IMR-90 (cell line): ENCODE data around the gene SLC18A3. TPM values are rescaled to one million over a fixed set of nuclear protein-coding genes. Genes with fewer than 3 reads are reported as not detected.

ENCODE experiments used
- ATAC-seq: fragments of 200-7000 bp; cut with Tn5 transposase; 2 replicates; pipeline ENCODE4 v1.9.1; 2020; ENCODE audit warnings: low read depth, mild to moderate bottlenecking, moderate library complexity
- BruUV-seq: library from RNA; stranded (reverse); fragments of 400-500 nt; replicated peaks from 2 replicates; lab custom pipeline; 2021; lab: Mats Ljungman, UMichigan
- CTCF ChIA-PET: fragments of 300-600 bp; formaldehyde crosslinking; extraction: SDS; loops from one replicate; lab custom pipeline; 2021; ENCODE audit warnings: antibody characterized with exemption; lab: Yijun Ruan, JAX
- POLR2A ChIA-PET: fragments of 300-600 bp; sonication (Branson Sonifier 250); formaldehyde crosslinking; loops from one replicate; lab custom pipeline; 2022; ENCODE audit warnings: antibody characterized with exemption; ENCODE audit not compliant: unreplicated experiment; lab: Charles Lee
- DNase-seq: peaks from one replicate; pipeline ENCODE4 v3.0.0; 2013
- H2AFZ ChIP-seq: replicated peaks from 2 replicates; pipeline ENCODE3; 2013; ENCODE audit warnings: low read length, mild to moderate bottlenecking; ENCODE audit not compliant: poor library complexity
- H2AK5ac ChIP-seq: 2 replicates; pipeline ENCODE4 v1.6.1; 2013; ENCODE audit warnings: low read depth, low read length, inconsistent platforms
- H2AK9ac ChIP-seq: replicated peaks from 2 replicates; pipeline ENCODE3; 2013; ENCODE audit warnings: mild to moderate bottlenecking, low read depth, low read length, moderate library complexity; ENCODE audit not compliant: poor library complexity
- H2BK120ac ChIP-seq: 2 replicates; pipeline ENCODE4 v1.6.1; 2013; ENCODE audit warnings: low read depth, low read length, inconsistent platforms
- H2BK15ac ChIP-seq: 3 replicates; pipeline ENCODE4 v1.6.1; 2013; ENCODE audit warnings: low read depth, low read length, inconsistent platforms
- H2BK20ac ChIP-seq: 2 replicates; pipeline ENCODE4 v1.6.1; 2013; ENCODE audit warnings: low read depth, mild to moderate bottlenecking, inconsistent platforms, low read length, moderate library complexity
- H2BK5ac ChIP-seq: 2 replicates; pipeline ENCODE4 v1.6.1; 2013; ENCODE audit warnings: mild to moderate bottlenecking, low read depth, low read length, inconsistent platforms; ENCODE audit not compliant: poor library complexity, severe bottlenecking
- H3K14ac ChIP-seq: replicated peaks from 2 replicates; pipeline ENCODE4 v1.6.1; 2013; ENCODE audit warnings: low read depth, low read length, inconsistent platforms
- H3K18ac ChIP-seq: 2 replicates; pipeline ENCODE4 v1.6.1; 2013; ENCODE audit warnings: low read depth, low read length, control low read depth
- H3K23ac ChIP-seq: 2 replicates; pipeline ENCODE4 v1.6.1; 2013; ENCODE audit warnings: low read depth, low read length, inconsistent platforms
- H3K27ac ChIP-seq: 2 replicates; pipeline ENCODE4 v1.5.1; 2013; ENCODE audit warnings: mild to moderate bottlenecking, control low read depth, low read length; ENCODE audit not compliant: insufficient read depth
- H3K27me3 ChIP-seq: 2 replicates; pipeline ENCODE4 v1.6.1; 2013; ENCODE audit warnings: low read length; ENCODE audit not compliant: control insufficient read depth, insufficient read depth
- H3K36me3 ChIP-seq: 2 replicates; pipeline ENCODE4 v1.6.1; 2013; ENCODE audit warnings: low read length, mixed read lengths; ENCODE audit not compliant: control insufficient read depth, insufficient read depth
- H3K4ac ChIP-seq: 2 replicates; pipeline ENCODE4 v1.6.1; 2013; ENCODE audit warnings: low read depth, low read length, inconsistent platforms
- H3K4me1 ChIP-seq: 2 replicates; pipeline ENCODE4 v1.6.1; 2013; ENCODE audit warnings: low read length, mixed read lengths; ENCODE audit not compliant: control insufficient read depth, insufficient read depth
- H3K4me2 ChIP-seq: 2 replicates; pipeline ENCODE4 v1.6.1; 2013; ENCODE audit warnings: low read depth, mild to moderate bottlenecking, control low read depth, low read length, moderate library complexity
- H3K4me3 ChIP-seq: 2 replicates; pipeline ENCODE4 v1.5.1; 2013; ENCODE audit warnings: low read depth, mild to moderate bottlenecking, control low read depth, low read length, moderate library complexity; ENCODE audit not compliant: insufficient read depth
- H3K56ac ChIP-seq: 2 replicates; pipeline ENCODE4 v1.6.1; 2013; ENCODE audit warnings: low read length, inconsistent platforms; ENCODE audit not compliant: insufficient read depth; ENCODE audit errors: extremely low read depth
- H3K79me1 ChIP-seq, 2 experiments: 2 replicates each; pipeline ENCODE4 v1.6.1; 2013; ENCODE audit warnings: low read length in 2 of 2, inconsistent platforms in 1 of 2, low read depth in 1 of 2
- H3K9ac ChIP-seq: 2 replicates; pipeline ENCODE4 v1.6.1; 2013; ENCODE audit warnings: low read depth, low read length, control low read depth
- H3K9me1 ChIP-seq: 2 replicates; pipeline ENCODE4 v1.6.1; 2013; ENCODE audit warnings: low read length, inconsistent platforms; ENCODE audit not compliant: insufficient read depth
- H3K9me3 ChIP-seq: 2 replicates; pipeline ENCODE4 v1.6.1; 2013; ENCODE audit warnings: low read length; ENCODE audit not compliant: control insufficient read depth, insufficient read depth
- H4K20me1 ChIP-seq: 2 replicates; pipeline ENCODE4 v1.6.1; 2013; ENCODE audit warnings: low read length, inconsistent platforms; ENCODE audit not compliant: insufficient read depth
- H4K5ac ChIP-seq: 2 replicates; pipeline ENCODE4 v1.6.1; 2013; ENCODE audit warnings: mild to moderate bottlenecking, low read depth, low read length, control low read depth
- H4K8ac ChIP-seq, 2 experiments: 2 replicates each; pipeline ENCODE4 v1.6.1; 2013; ENCODE audit warnings: low read depth in 2 of 2, low read length in 2 of 2, control low read depth in 1 of 2, inconsistent platforms in 1 of 2
- H4K91ac ChIP-seq: 2 replicates; pipeline ENCODE4 v1.6.1; 2013; ENCODE audit warnings: low read depth, low read length, inconsistent platforms; ENCODE audit not compliant: insufficient read depth
- BHLHE40 ChIP-seq: fragments of 150-350 bp; IDR thresholded peaks from 2 replicates; pipeline ENCODE4 v1.6.1; 2016; ENCODE audit warnings: mild to moderate bottlenecking, low read depth, low read length
- CTCF ChIP-seq: conservative IDR thresholded peaks from 2 replicates; pipeline ENCODE4 v1.5.1; 2012; ENCODE audit warnings: mild to moderate bottlenecking, low read depth, low read length, improper control_type of control experiment
- FOS ChIP-seq: fragments of 150-350 bp; IDR thresholded peaks from 2 replicates; pipeline ENCODE4 v1.6.1; 2016; ENCODE audit warnings: low read depth, low read length
- MAFK ChIP-seq: IDR thresholded peaks from 2 replicates; pipeline ENCODE4 v1.6.1; 2012; ENCODE audit warnings: low read depth, low read length, improper control_type of control experiment
- MAZ ChIP-seq: IDR thresholded peaks from 2 replicates; pipeline ENCODE4 v1.6.1; 2012; ENCODE audit warnings: low read depth, mild to moderate bottlenecking, low read length, improper control_type of control experiment, moderate library complexity, borderline replicate concordance
- MXI1 ChIP-seq: IDR thresholded peaks from 2 replicates; pipeline ENCODE4 v1.6.1; 2012; ENCODE audit warnings: low read depth, mild to moderate bottlenecking, low read length, moderate library complexity, borderline replicate concordance
- NFE2L2 ChIP-seq: fragments of 150-350 bp; IDR thresholded peaks from 2 replicates; pipeline ENCODE4 v1.6.1; 2016; ENCODE audit warnings: low read depth, mild to moderate bottlenecking, low read length
- POLR2A ChIP-seq: IDR thresholded peaks from 2 replicates; pipeline ENCODE4 v1.6.1; 2012; ENCODE audit warnings: mild to moderate bottlenecking, low read depth, low read length
- RCOR1 ChIP-seq: IDR thresholded peaks from 2 replicates; pipeline ENCODE4 v1.6.1; 2012; ENCODE audit warnings: mild to moderate bottlenecking, low read length, improper control_type of control experiment; ENCODE audit not compliant: insufficient replicate concordance
- RFX5 ChIP-seq: IDR thresholded peaks from 2 replicates; pipeline ENCODE4 v1.8.0; 2012; ENCODE audit warnings: low read depth, mild to moderate bottlenecking, low read length, moderate library complexity
- SMC3 ChIP-seq: fragments of 150-350 bp; IDR thresholded peaks from 2 replicates; pipeline ENCODE4 v1.6.1; 2016; ENCODE audit warnings: low read depth, mild to moderate bottlenecking, antibody characterized with exemption, low read length, moderate library complexity
- USF2 ChIP-seq: fragments of 150-350 bp; IDR thresholded peaks from 2 replicates; pipeline ENCODE4 v1.6.1; 2017; ENCODE audit warnings: mild to moderate bottlenecking, antibody characterized with exemption, low read length, low read depth
- WGBS, 2 experiments: methylation state at CpG; one replicate each; pipeline versions ENCODE4 v1.1.5 to v1.1.7; 2013; ENCODE audit warnings: missing lambda C conversion rate in 2 of 2; ENCODE audit not compliant: insufficient read length in 1 of 2; ENCODE audit errors: extremely low coverage in 2 of 2; 5-methylcytosine and 5-hydroxymethylcytosine counted together
- dilution Hi-C: fragments of 300-500 bp; cut with HindIII; formaldehyde crosslinking; loops from one replicate; pipeline ENCODE4 v1.14.3; 2018; ENCODE audit warnings: low sequenced_read_pairs; ENCODE audit not compliant: unreplicated experiment
- in situ Hi-C: fragments of 300-500 bp; cut with MboI; formaldehyde crosslinking; loops from 3 replicates; pipeline ENCODE4 v1.14.3; 2019; ENCODE audit warnings: low sequenced_read_pairs, inconsistent platforms, mixed read lengths
- intact Hi-C: fragments of 100-400 bp; cut with micrococcal nuclease; formaldehyde crosslinking; loops from 2 replicates; pipeline ENCODE4 v1.10.0; 2022
- polyA plus RNA-seq, 3 experiments: library from polyadenylated mRNA; depleted of rRNA; stranded (reverse); fragments of >200 nt; gene quantifications; 2 replicates each; pipeline ENCODE4 v1.2.3, GENCODE V29; 2012; ENCODE audit warnings: low replicate concordance in 1 of 3
- total RNA-seq: library from RNA; depleted of rRNA; stranded (reverse); fragments of >200 nt; gene quantifications from 2 replicates; pipeline ENCODE4 v1.2.3, GENCODE V29; 2012

SLC18A3 gene
- total and polyA plus RNA-seq, 2 of the 4 experiments (the other 2 are of a cell fraction), result not detected

- TF ChIP-seq CTCF, result no peak
These were observed 5.6 kb downstream of the SLC18A3 start (continued) for GRCh38 chr10:49615721-49616120.

GRCh38 chr10:49616421-49617101 is 6.5 kb downstream of the SLC18A3 start:
- no TSS peak for BruUV-seq
- Histone ChIP-seq H3K14ac (no peak overlapping the region), H2AFZ (no peak overlapping the region), H3K56ac (no peak overlapping the region), H2BK20ac (no peak overlapping the region), H3K4me3 (no peak overlapping the region), H3K4me1 (no peaks in the 10 kb centered on the region), H3K4me2 (no peak overlapping the region), H4K8ac (no peak overlapping the region), H4K5ac (no peak overlapping the region), H3K9me3 (peaks cover 9% of the 10 kb centered on the region; the same call in 1 of the 2 replicates), H2BK5ac (no peak overlapping the region), H3K36me3 (no peaks in the 10 kb centered on the region), H2AK5ac (no peak overlapping the region), H3K18ac (no peak overlapping the region), H3K79me1 (no peaks in the 10 kb centered on the region), H2BK120ac (no peak overlapping the region), H2AK9ac (no peak overlapping the region), H3K4ac (no peak overlapping the region), H2BK15ac (no peak overlapping the region), H3K27ac (no peak overlapping the region), H4K91ac (no peak overlapping the region), H3K23ac (no peak overlapping the region), H3K27me3 (peaks cover 72% of the 10 kb centered on the region), H4K20me1 (no peaks in the 10 kb centered on the region), H3K9ac (no peak overlapping the region), H3K9me1 (no peaks in the 10 kb centered on the region)
- DNase-seq (no peak), ATAC-seq (no peak)
- ChIA-PET POLR2A (no interaction called here), CTCF (no interaction called here)
- intact Hi-C loops, result no loop called here
- no CpG with 5 or more reads among the region's 6 CpGs for WGBS, 2 experiments
- in situ Hi-C loops, result no loop called here
- dilution Hi-C loops, result no loop called here
- TF ChIP-seq POLR2A (no peak), MXI1 (no peak), CTCF (no peak), USF2 (no peak), MAFK (no peak), FOS (no peak), BHLHE40 (no peak), SMC3 (no peak), RFX5 (no peak), RCOR1 (no peak), NFE2L2 (no peak), MAZ (no peak)
